Measurements from ENCODE around the gene SEMA7A.

Gene SEMA7A

GRCh38 chr15:74384881-74385643, 48.7 kb downstream of the SEMA7A start:
- no peak for DNase-seq

GRCh38 chr15:74384566-74384880, 49.2 kb downstream of the SEMA7A start:
- no peak for DNase-seq

GRCh38 chr15:74383695-74384565, 49.8 kb downstream of the SEMA7A start:
- DNase-seq, result no peak

- DNase-seq, result no peak
Measured at GRCh38 chr15:74383286-74383685, 50.5 kb downstream of the SEMA7A start.

- peak; percentile 47 for DNase-seq
Measured at GRCh38 chr15:74382004-74382816, 51.5 kb downstream of the SEMA7A start.

GRCh38 chr15:74381481-74381880, 52.3 kb downstream of the SEMA7A start:
- DNase-seq, result no peak

- DNase-seq, result no peak
Measured at GRCh38 chr15:74381190-74381453, 52.6 kb downstream of the SEMA7A start.

GRCh38 chr15:74380361-74381189, 53.2 kb downstream of the SEMA7A start:
- DNase-seq, result no peak

GRCh38 chr15:74378848-74379247, 54.9 kb downstream of the SEMA7A start:
- DNase-seq, result no peak

- no peak for DNase-seq
Measured at GRCh38 chr15:74377831-74378766, 55.7 kb downstream of the SEMA7A start.

GRCh38 chr15:74376825-74377581, 56.8 kb downstream of the SEMA7A start:
- DNase-seq, result no peak

- no peak for DNase-seq
Measured at GRCh38 chr15:74376226-74376625, 57.5 kb downstream of the SEMA7A start.

- peak; percentile 41 for DNase-seq
Measured at GRCh38 chr15:74375303-74375693, 58.5 kb downstream of the SEMA7A start.

- DNase-seq, result no peak
Measured at GRCh38 chr15:74374648-74375302, 59.0 kb downstream of the SEMA7A start.

GRCh38 chr15:74373731-74374647, 59.8 kb downstream of the SEMA7A start:
- DNase-seq, result peak; percentile 74

- no peak for DNase-seq
Measured at GRCh38 chr15:74373056-74373650, 60.6 kb downstream of the SEMA7A start.

GRCh38 chr15:74370471-74370870, 63.3 kb downstream of the SEMA7A start:
- no peak for DNase-seq

GRCh38 chr15:74369756-74370155, 64.0 kb downstream of the SEMA7A start:
- no peak for DNase-seq
